NCI-H510A treated with DMSO at 0.1 percent for 48 hours (cell line): ENCODE measurements around the gene GRAMD1A.
"Not testable (repeated sequence)": the region's sequence is repeated elsewhere in the genome, so short reads cannot be mapped to it uniquely, and the experiment has no call there.

Experiments used
- DNase-seq: peaks from one replicate; lab custom pipeline; 2025; lab: John Stamatoyannopoulos, UW

GRAMD1A gene

DNA sequence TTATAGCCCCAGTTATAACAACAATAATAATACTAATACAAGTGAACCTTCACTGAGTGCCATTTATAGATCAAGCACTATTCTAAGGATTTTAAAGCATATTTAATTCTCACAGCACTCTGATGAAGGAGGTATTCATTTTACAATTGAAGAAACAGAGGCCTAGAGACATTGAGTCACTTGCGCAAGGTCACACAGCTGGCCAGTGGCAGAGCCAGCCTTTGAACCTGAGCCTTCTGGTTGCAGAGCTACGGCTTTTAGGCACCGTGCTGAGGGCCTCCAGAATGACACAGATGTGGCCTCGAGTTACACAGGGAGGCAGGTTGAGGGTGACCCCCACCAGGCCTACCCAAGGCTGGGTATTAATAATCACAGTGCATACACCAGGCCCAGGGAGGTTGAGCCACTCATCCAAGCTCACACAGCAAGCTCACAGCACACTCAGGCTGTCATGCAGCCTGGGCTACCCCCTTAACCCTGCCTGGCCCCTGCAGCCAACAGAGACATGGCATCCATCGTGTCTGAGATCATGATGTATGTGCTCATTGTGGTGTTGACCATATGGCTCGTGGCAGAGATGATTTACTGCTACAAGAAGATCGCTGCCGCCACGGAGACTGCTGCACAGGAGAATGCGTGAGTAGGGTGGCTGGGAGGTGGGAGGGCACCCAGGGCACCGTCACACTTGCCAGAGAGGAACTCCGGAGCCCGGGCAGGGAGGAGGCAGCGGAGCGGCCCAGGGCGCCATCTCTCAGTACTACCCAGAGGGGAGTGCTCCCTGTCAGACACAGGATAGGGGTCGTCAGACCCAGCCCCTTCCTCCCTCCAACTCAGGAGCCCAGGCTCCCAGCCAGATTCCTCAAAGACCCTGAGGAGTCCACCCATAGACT is 38.7 kb downstream of the GRAMD1A start:
- DNase-seq: no peak

DNA sequence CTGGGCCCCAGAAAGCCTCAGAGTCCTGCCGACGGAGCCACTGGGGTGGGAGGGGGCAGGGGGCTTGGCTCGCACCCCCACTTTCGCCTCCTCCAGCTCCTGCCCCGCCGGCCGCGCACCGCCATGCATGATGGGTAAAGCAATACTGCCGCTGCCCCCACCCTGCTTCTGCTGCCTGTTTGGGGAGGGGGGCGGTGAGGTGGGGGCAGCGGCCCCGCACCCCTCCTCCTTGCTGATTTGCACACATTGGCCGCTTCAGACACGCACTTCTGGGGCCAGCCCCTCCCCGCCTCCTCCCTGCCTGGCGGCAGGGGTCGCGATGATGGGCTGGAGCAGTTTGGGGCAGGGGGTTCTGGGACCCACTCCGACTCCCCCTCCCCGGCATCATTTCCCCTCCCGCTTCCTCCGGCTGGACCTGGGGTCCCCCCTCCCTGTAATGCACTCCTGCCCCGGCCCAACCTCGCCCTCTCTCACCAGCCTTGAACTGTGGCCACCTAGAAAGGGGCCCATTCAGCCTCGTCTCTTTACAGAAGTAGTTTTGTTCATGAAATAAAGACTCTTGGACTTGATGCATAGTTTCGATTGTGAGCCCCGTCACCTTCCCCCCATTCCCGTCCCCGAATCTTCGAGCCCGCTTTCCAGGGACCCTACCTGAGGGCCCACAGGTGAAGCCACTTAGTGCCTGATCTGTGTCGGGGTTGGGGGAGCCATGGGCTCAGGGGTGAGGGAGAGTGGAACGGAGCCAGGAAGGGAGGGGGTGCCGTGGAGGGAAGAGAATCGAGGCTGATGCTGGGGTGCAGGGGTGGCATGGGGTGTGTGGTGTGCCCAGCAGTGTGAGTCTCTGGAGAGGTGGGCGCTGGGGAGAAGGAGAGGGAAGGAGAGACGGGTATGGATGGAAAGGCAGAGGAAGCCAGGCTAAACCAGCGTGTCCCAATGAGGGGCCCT is 40.0 kb downstream of the GRAMD1A start:
- no peak for DNase-seq

DNA sequence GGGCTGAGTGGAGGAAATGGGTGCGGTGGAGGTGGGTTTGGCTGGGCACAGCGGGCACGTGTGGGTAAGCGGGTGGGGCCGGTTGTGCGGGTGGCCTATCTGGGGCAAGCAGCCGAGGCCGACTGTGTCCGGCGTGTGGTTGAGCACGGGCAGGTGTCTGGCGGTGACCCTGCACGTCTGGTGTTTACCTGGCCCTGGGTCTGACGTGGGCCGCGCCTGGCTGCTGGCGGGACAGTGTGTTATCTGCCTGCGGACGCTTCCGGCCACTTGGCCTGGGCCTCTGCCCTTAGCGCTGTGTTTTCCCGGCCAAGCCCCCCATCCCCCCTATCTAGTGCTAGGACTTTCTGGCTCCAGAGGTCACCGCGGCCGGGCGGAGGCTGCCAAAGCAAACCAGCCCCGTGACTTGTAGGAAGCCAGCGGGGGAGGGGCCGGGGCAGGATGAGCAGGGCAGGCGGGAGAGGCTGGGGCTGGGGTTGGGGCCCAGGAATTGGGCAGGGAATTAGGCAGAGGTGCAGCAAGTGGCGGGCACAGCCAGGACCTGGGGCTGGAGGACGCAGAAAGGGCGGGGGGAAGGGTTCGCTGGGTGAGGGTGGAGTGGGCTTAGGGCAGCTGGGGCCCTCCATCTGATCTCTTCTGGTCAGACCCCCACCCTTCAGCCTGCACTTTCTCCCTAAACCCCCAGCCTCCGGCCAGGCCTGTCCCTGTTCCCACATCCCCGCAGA is 40.9 kb downstream of the GRAMD1A start:
- DNase-seq: no peak

DNA sequence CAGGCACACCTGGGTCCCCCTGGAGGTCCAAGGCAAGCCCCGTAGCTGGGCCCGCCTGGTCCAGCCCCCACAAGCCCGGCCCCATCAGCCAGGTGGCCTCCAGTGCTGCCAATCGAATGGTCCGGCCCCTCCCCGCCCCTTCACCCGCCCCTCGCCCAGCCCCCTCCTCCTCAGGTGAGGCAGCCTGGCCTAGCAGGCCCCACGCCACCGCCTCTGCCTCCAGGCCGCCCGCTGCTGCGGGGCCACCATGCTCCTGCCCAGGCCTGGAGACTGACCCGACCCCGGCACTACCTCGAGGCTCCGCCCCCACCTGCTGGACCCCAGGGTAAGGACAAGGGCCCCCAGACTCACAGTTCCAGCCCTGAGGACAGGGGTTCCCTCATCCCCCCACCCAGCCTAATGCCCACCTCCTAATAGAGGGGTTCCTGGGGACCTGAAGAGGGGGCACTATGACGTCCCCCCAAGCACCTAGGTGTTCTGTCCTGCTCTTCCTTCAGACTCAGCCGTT is 41.5 kb downstream of the GRAMD1A start, which contains the start of gene HPN:
HPN (plus strand) TSS at position 174 of the 508 bp plus-strand sequence. CDS start 786 bp downstream, outside the sequence.
- no peak for DNase-seq

DNA sequence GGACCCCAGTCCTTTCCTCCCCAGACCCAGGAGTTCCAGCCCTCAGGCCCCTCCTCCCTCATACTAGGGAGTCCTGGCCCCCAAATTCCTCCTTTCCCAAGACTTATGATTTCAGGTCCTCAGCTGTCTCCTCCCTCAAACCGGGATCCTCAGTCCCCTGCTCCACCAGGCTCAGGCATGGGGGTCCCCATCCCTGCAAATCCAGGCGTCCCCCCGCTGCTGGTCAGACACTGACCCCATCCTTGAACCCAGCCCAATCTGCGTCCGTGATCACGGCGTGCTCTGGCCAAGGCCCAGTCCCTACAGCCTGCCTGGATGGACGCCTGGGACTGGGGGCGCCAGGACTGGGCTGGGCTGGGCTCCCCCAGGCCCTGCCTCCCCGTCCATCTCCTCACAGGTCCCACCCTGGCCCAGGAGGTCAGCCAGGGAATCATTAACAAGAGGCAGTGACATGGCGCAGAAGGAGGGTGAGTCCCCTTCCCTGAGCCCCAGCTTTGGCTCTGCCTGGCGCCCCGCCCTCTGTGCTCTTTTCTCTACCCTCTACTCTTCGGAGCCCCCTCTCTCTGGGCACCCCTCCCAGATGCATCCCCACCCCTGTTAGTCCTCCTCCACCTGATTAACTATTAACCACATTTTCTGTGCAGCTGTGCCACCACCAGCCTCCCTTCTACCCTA is 42.1 kb downstream of the GRAMD1A start:
- no peak for DNase-seq

DNA sequence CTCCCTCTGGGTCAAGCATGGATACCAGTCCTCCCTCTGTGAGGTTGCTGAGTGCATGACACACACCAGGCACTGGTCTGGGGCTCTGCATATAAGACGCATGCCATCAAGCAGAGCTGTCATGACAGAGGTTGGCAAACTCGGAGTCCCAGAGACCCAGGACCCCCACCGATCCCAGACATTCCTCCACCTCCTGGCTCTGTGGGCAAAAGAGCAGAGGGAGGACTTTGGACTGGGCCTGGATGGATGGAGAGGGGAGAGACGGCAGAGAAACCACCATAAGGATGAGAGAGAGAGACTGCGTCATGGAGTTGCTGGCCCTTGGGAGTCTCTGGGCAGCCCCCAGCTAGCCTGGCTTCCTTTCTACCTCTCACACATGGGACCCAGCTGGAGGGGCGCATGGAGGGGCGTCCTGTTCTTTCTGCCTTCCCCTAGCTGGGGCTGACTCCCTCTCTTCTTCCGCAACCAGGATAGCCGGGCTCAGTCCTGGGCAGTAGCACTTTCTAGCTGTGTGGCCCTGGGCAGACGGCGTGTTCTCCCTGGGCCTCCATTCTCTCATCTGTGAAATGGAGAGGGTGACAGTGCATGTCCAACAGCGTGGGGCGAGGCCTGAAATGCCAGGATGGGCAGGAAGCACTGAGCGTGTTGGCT is 43.0 kb downstream of the GRAMD1A start:
- DNase-seq: no peak

DNA sequence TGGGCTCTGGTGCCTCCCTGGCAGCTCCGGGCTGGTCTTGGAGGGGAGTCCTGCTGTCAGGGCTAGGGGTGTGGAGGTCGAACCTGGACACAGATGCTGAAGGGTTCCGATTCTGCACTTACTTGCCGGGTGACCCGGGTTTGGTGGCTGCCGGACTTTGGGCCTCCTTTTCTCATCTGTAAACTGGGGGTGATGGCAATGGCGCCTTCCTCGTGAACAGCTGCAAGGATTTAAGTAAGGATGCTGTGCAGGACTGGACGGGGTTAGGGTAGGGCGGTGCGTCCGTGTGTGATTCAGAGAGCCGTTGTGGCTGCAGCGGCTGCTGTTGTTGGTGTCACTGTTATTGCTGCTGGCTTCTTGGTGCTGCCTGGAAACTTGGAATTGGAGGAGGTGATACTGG is 43.8 kb downstream of the GRAMD1A start:
- no peak for DNase-seq

DNA sequence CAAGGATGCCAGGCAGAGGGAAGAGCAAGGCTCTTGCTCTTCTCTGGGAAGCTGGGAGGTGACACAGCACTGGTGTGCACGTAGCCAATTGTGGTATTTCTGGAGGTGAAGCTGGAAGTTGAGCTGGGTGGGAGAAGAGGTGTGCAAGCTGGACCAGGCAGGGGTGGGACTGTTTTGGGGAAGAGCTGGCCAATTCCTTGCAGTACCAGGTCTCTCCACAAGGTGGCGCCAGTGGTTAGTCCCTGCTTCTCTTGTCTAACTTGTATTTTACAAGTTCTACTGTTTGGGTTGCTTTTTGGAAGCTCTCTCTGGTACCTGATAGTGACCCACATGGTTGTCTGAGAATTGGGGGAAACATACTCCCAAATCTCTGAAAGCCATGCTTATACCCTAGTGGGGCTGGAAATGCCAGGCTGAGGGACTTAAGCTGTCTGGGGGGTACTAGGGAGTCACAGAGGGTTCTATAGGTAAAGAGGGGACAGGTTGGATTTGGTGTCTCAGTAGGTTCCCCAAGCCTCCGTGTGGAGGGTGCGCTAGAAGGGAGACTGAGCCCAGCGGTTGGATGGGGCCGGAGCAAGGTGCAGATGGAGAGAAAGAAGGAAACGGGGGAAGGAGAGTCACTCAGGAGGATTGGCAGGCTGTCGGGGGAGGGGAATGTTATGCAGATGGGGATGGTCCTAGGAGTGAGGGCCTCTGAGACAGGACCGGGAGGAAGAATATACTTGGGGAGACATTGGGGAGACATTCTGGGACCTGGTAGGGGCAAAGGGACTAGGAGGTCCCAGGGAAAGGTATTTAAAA is 44.4 kb downstream of the GRAMD1A start:
- no peak for DNase-seq

DNA sequence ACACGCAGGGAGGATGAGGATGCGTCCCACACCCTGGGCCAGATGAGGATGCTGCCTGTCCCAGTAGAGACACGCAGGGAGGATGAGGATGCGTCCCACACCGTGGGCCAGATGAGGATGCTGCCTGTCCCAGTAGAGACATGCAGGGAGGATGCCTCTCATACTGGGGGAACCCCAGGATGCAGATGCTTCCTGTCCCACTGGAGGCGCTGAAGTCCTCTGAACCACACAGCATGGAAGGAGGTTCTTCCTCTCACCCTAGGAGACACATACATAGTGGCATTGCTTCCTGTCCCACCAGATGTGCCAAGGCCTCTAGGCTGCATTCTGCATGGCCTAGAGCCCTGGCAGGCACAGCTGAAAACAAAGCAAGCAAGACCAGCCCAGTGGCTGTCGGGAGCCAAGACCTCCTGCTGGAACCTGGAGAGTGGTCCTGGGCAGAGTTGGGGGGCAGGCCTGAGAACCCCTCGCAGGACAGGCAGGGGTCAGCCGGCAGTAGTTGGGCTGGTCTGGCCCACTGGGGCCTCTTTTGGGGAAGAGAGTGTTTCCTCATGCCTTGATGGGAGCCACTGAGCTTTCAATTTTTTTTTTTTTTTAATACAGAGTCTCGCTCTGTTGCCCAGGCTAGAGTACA is 45.7 kb downstream of the GRAMD1A start:
- no peak for DNase-seq

DNA sequence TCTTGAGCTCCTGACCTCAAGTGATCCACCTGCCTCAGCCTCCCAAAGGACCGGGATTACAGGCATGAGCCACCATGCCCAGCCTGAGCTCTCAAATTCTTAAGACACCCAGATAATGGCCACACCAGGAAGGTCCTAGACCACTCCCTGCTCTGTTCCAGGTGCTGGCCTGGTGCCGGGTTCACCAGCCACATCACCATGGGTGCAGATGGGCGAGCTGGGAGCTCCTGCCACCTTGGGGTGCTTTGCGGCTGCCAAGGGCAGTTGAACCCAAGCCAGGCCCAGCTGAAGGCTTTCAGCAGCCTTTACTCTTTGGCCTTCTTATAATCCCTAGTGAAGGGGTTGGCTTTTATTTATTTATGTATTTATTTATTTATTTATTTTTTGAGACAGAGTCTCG is 46.3 kb downstream of the GRAMD1A start:
- DNase-seq: no peak

DNA sequence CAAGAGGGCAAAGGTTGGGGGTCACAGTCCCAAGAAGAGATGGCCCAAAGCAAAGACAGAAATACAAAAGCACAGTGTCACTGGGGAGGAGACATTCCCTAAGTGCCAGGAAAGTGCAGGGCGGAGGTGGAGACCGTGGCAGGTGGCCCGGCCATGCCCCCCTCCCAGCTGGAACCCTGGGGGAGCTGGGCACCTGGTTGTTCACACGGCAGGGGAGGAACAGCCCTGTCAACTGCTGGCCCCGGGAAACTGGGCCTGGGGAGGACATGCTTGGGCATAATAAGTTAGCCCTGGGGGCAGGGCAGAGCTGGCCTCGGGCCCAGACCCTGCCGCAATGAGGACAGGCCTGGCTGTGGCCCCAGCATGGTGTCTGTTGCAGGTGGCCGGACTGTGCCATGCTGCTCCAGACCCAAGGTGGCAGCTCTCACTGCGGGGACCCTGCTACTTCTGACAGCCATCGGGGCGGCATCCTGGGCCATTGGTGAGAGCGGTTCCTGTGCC is 48.8 kb downstream of the GRAMD1A start:
- DNase-seq: no peak

DNA sequence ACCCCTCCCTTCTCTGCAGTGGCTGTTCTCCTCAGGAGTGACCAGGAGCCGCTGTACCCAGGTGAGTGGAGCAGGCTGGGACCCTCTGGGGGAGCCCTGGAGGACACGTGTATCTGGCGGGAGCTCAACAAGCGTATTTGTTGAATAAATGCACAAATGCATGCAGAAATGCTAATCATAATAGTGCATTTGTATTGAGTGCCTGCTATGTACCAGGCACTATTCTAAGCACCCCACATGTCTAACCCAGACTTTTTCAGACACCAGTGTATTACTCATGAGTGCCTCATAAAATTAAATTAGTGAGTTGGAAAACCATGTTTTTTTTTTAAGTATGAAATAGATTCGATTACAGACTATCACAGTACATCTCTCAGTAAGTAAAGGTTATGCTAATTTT is 49.3 kb downstream of the GRAMD1A start:
- no peak for DNase-seq

DNA sequence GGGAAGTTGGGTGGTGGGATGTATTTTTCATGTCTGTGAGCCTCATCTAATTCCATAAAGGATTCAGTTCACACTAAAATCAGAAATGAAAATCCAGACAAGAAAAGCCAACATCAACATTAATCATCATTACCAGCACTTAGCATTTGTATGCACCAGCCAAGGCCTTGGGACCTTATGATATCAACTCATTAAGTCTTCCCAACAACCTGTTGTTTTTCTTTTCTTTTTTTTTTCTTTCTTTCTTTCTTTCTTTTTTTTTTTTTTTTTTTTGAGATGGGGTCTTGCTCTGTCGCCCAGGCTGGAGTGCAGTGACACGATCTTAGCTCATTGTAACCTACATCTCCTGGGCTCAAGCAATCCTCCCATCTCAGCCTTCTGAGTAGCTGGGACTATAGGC is 50.5 kb downstream of the GRAMD1A start:
- not testable (repeated sequence) for DNase-seq

DNA sequence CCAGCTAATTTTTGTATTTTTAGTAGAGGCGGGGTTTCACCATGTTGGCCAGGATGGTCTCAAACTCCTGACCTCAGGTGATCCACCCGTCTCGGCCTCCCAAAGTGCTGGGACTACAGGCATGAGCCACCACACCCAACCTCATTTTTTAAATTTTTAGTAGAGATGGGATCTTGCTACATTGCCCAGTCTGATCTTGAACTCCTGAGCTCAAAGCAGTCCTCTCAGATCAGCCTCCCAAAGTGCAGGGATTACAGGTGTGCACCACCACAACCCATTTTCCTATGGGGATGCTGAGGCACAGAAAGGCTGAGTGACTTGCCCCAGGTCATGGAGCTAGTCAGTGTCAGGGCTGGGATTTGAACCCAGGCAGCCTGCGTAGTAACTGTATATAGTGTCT is 51.1 kb downstream of the GRAMD1A start:
- not testable (repeated sequence) for DNase-seq

DNA sequence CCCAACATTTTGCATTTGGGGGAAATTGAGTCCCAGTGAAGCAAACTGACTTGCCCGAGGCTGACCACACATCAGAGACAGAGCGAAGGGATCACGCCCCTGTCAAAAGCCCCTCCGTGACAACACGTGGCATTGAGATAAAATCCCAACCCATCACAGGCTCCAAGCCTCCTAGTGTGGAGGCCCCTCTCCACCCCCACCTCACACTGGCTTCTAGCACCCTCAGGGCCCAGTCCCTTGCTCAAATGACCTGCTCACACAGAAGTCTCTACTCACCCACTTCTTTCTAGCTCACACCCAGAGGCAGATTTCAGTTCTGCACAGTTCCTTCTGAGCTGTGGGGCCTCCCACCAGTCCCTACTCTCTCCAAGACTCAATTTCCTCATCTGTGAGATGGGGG is 51.7 kb downstream of the GRAMD1A start:
- DNase-seq: no peak

DNA sequence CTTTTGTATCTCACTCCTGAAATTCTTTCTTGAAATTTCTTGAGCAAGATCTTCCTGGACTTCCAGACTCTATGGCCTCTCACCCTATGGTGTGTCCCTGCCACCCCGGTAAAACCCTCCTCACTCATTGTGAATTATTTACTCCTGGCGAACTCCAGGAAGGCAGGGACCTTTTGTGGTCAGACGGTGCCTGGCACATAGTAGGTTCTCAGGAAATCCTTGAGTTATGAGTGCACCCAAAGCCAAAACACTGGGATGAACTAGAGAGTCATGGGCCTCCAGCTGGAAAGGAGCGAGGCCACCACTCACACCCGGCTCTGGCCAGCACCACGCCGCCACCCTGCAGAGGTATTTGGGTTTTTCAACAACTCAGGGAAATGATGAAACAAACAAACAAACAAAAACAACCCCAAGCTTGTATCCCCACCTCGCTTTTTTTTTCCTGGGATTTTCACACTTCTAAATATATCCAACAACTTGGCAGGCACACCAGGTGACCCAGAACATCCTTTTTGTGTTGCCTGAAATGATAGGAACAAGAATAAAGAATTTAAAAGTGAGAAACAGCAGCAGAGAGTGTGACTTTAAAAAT is 52.6 kb downstream of the GRAMD1A start:
- no peak for DNase-seq

DNA sequence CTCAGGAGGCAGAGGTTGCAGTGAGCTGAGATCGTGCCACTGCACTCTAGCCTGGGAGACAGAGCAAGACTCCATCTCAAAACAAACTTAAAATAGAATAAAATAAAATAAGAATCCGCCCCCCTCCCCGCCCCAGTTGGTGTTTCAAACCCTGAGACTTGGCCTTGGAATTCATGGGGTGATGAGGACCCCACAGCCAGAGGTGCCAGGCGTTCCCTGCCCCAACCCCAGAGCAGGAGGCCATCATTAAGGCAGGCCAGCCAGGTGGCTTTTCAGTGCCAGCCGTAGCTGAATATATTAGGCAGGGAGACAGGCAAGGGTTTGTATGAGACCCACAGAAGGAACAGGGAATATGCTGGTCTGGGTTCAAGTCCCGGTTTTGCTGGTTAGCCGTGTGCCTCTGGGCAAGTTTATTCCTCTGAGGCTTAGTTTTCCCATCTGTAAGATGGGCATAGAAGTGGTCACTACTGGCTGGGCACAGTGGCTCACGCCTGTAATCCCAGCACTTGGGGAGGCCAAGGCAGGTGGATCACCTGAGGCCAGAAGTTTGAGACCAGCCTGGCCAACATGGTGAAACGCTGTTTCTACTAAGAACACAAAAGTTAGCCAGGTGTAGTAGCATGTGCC is 53.7 kb downstream of the GRAMD1A start:
- DNase-seq: no peak

DNA sequence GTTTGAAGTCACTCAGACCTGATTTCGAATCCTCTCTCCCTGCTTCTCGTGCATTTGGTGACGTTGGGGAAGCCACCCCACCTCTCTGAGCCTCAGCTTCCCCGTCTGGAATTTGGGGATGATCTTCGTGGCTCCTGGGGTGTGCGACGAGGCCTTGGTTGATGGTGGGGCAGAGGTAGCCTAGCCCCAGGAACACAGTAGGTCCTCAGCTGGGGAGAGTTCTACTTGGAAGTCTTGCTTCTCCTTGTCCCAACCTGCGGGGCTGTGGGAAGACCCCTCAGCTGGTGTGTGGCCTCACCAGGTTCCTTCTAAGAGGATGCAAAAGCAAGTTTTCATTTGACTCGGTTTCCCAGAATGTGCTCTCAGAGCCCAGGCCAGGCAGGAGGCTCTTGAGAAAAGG is 54.5 kb downstream of the GRAMD1A start:
- no peak for DNase-seq
